H54 (cell line): Measurements from ENCODE around the gene LRRC4C.

Experiments
- DNase-seq: peaks from one replicate; pipeline ENCODE4 v3.0.0; 2011; ENCODE audit warnings: low spot score, mixed read lengths; ENCODE audit not compliant: insufficient read length
- FAIRE-seq: peaks from 3 replicates; lab custom pipeline; 2011; peaks lifted over from hg19 to GRCh38; lab: Jason Lieb, UNC
- POLR2A ChIP-seq: IDR thresholded peaks from 2 replicates; pipeline ENCODE4 v1.6.1; 2011; ENCODE audit warnings: low read depth, mild to moderate bottlenecking, low read length

LRRC4C gene

GRCh38 chr11:41399323-41399722, 60.1 kb downstream of the LRRC4C start:
- no peak for DNase-seq
- no peak for TF ChIP-seq POLR2A
- no peak for FAIRE-seq

GRCh38 chr11:41398175-41398574, 61.3 kb downstream of the LRRC4C start:
- no peak for DNase-seq
- TF ChIP-seq POLR2A: no peak
- no peak for FAIRE-seq

GRCh38 chr11:41394521-41395195, 64.8 kb downstream of the LRRC4C start:
- FAIRE-seq (no peak), DNase-seq (no peak)
- no peak for TF ChIP-seq POLR2A

GRCh38 chr11:41392596-41392995, 66.9 kb downstream of the LRRC4C start:
- no peak for DNase-seq
- no peak for TF ChIP-seq POLR2A
- FAIRE-seq: no peak

- no peak for FAIRE-seq
- DNase-seq: no peak
- TF ChIP-seq POLR2A: no peak
Measured at GRCh38 chr11:41389623-41390130, 69.8 kb downstream of the LRRC4C start.

GRCh38 chr11:41384329-41384728, 75.1 kb downstream of the LRRC4C start:
- DNase-seq (no peak), FAIRE-seq (no peak)
- no peak for TF ChIP-seq POLR2A

GRCh38 chr11:41383768-41384167, 75.7 kb downstream of the LRRC4C start:
- DNase-seq: no peak
- FAIRE-seq: no peak
- no peak for TF ChIP-seq POLR2A

GRCh38 chr11:41382927-41383326, 76.5 kb downstream of the LRRC4C start:
- no peak for TF ChIP-seq POLR2A
- FAIRE-seq (no peak), DNase-seq (no peak)

- DNase-seq: no peak
- TF ChIP-seq POLR2A: no peak
Measured at GRCh38 chr11:41379084-41379483, 80.4 kb downstream of the LRRC4C start.

GRCh38 chr11:41377709-41378394, 81.6 kb downstream of the LRRC4C start:
- no peak for FAIRE-seq
- TF ChIP-seq POLR2A: no peak

More at GRCh38 chr11:41379084-41379483, 80.4 kb downstream of the LRRC4C start:
- no peak for FAIRE-seq

GRCh38 chr11:41351825-41352224, 107.6 kb downstream of the LRRC4C start:
- TF ChIP-seq POLR2A: no peak
- DNase-seq (no peak), FAIRE-seq (no peak)

More at GRCh38 chr11:41377709-41378394, 81.6 kb downstream of the LRRC4C start:
- no peak for DNase-seq

- DNase-seq: no peak
- no peak for FAIRE-seq
- TF ChIP-seq POLR2A: no peak
Measured at GRCh38 chr11:41346042-41346441, 113.4 kb downstream of the LRRC4C start.

- no peak for DNase-seq
- TF ChIP-seq POLR2A: no peak
- no peak for FAIRE-seq
Measured at GRCh38 chr11:41334007-41334933, 125.2 kb downstream of the LRRC4C start.
